GM12875 (cell line): ENCODE measurements around the gene BEND3.
"Not testable (repeated sequence)": the region's sequence is repeated elsewhere in the genome, so short reads cannot be mapped to it uniquely, and the experiment has no call there.

ENCODE experiments used
- H3K4me3 ChIP-seq: one replicate; pipeline ENCODE4 v1.5.1; 2011; ENCODE audit warnings: low read depth, low read length, control low read depth
- CTCF ChIP-seq: IDR thresholded peaks from 2 replicates; pipeline ENCODE4 v1.5.1; 2011; ENCODE audit warnings: low read depth, mild to moderate bottlenecking, control low read depth, inconsistent platforms, low read length, moderate library complexity, borderline replicate concordance; ENCODE audit not compliant: insufficient read depth

The BEND3 gene

GRCh38 chr6:107120404-107120803 is 5.1 kb upstream of the BEND3 start:
- H3K4me3 ChIP-seq = no peak overlapping the region
- no peak for TF ChIP-seq CTCF

GRCh38 chr6:107118976-107119375 is 3.7 kb upstream of the BEND3 start:
- H3K4me3 ChIP-seq = no peak overlapping the region
- no peak for TF ChIP-seq CTCF

GRCh38 chr6:107118540-107118939 is 3.2 kb upstream of the BEND3 start:
- H3K4me3 ChIP-seq = not testable (repeated sequence)

- no peak overlapping the region for H3K4me3 ChIP-seq
- TF ChIP-seq CTCF = no peak
Observed at GRCh38 chr6:107116931-107117330, 1.6 kb upstream of the BEND3 start.

GRCh38 chr6:107116328-107116892 is 1.1 kb upstream of the BEND3 start:
- H3K4me3 ChIP-seq = no peak overlapping the region

GRCh38 chr6:107115695-107116327 is 496 bp upstream of the BEND3 start:
- peak overlapping the region; percentile 73 for H3K4me3 ChIP-seq
- no peak for TF ChIP-seq CTCF

More at GRCh38 chr6:107116328-107116892, 1.1 kb upstream of the BEND3 start:
- no peak for TF ChIP-seq CTCF

- peak overlapping the region; percentile 73 for H3K4me3 ChIP-seq
Observed at GRCh38 chr6:107114213-107114925, 946 bp downstream of the BEND3 start.

More at GRCh38 chr6:107114213-107114925, 946 bp downstream of the BEND3 start:
- peak; percentile 91 for TF ChIP-seq CTCF
